Peyer's patch (tissue), 4 donors: Measurements from ENCODE around the gene PDE2A. TPM values are rescaled to one million over a fixed set of nuclear protein-coding genes. Genes with fewer than 3 reads are reported as not detected.
A peak's percentile ranks its signal among the peaks of the same experiment; 100 is the strongest.
"Not testable (repeated sequence)": the region's sequence is repeated elsewhere in the genome, so short reads cannot be mapped to it uniquely, and the experiment has no call there.

Experiments used
- DNase-seq, 3 donors: peaks; one replicate each; pipeline ENCODE4 v3.0.0-alpha.2; 2017 to 2019
- H3K27ac ChIP-seq, 4 donors: fragments of 200-600 bp; sonication (generic); one replicate each; pipeline ENCODE4 v1.5.1; 2016 to 2019
- H3K27me3 ChIP-seq, 2 donors: fragments of 200-600 bp; sonication (generic); one replicate each; pipeline ENCODE4 v1.5.1; 2019
- H3K36me3 ChIP-seq, 3 donors: fragments of 200-600 bp; sonication (generic); one replicate each; pipeline ENCODE4 v1.5.1; 2016 to 2019
- H3K4me1 ChIP-seq, 4 donors: fragments of 200-600 bp; sonication (generic); one replicate each; pipeline ENCODE4 v1.5.1; 2016 to 2019
- H3K4me3 ChIP-seq, 4 donors: fragments of 200-600 bp; sonication (generic); 1 replicate in 3 of 4; 2 replicates in 1 of 4; pipeline ENCODE4 v1.5.1; 2016 to 2019; ENCODE audit warnings: mild to moderate bottlenecking in 1 of 4
- H3K9me3 ChIP-seq, 4 donors: fragments of 200-600 bp; sonication (generic); one replicate each; pipeline ENCODE4 v1.5.1; 2016 to 2019; ENCODE audit warnings: mild to moderate bottlenecking in 1 of 4
- CTCF ChIP-seq, 6 experiments: fragments of 450-650 bp in 4 of 6; fragments of 200-600 bp in 2 of 6; sonication (generic) in 1 of 6; IDR thresholded peaks; one replicate each; pipeline ENCODE4 v1.5.1; 2017 to 2019; ENCODE audit warnings: antibody characterized with exemption in 6 of 6, mild to moderate bottlenecking in 3 of 6, moderate library complexity in 1 of 6
- POLR2A ChIP-seq, 2 donors: fragments of 450-650 bp; IDR thresholded peaks; one replicate each; pipeline ENCODE4 v1.5.1; 2017; ENCODE audit warnings: antibody characterized with exemption in 2 of 2, mild to moderate bottlenecking in 2 of 2, moderate library complexity in 2 of 2
- total RNA-seq, 4 donors: library from RNA; depleted of rRNA; stranded (reverse); fragments of >200 nt; gene quantifications; one replicate each; pipeline ENCODE4 v1.1.0, GENCODE V29; 2016

PDE2A gene
- total RNA-seq, 4 donors from 2014 or later: 8.4 to 75.9 (median 33.1) TPM

- Histone ChIP-seq H3K27ac (no peak overlapping the region), H3K27me3 (no peaks in the 10 kb centered on the region), H3K4me3 (no peak overlapping the region), H3K36me3 (no peaks in the 10 kb centered on the region), H3K4me1 (no peaks in the 10 kb centered on the region), H3K9me3 (no peaks in the 10 kb centered on the region)
- peak in 1 of 3 donors; percentile 17 for DNase-seq
- no peak for TF ChIP-seq CTCF (IDR thresholded peaks at IDR 0.05)
These were observed 98.5 kb downstream of the PDE2A start for GRCh38 chr11:72575533-72576242.

GRCh38 chr11:72574548-72575460, 99.4 kb downstream of the PDE2A start:
- Histone ChIP-seq H3K9me3 (no peaks in the 10 kb centered on the region), H3K36me3 (no peaks in the 10 kb centered on the region), H3K27ac (no peak overlapping the region), H3K4me1 (no peaks in the 10 kb centered on the region), H3K4me3 (no peak overlapping the region), H3K27me3 (no peaks in the 10 kb centered on the region)
- TF ChIP-seq CTCF (IDR thresholded peaks at IDR 0.05) (no peak), POLR2A (IDR thresholded peaks at IDR 0.05) (no peak)
- DNase-seq: peak in 1 of 3 donors; percentile 36

- peak in 1 of 3 donors; percentile 21 for DNase-seq
These were observed 100.3 kb downstream of the PDE2A start for GRCh38 chr11:72573855-72574445.

GRCh38 chr11:72573072-72573854, 101.0 kb downstream of the PDE2A start:
- H3K9me3 ChIP-seq: no peaks in the 10 kb centered on the region
- H3K27ac ChIP-seq: no peak overlapping the region
- no peaks in the 10 kb centered on the region for H3K36me3 ChIP-seq
- peak in 2 of 3 donors; percentile 51 to 59 for DNase-seq
- H3K27me3 ChIP-seq: no peaks in the 10 kb centered on the region
- no peaks in the 10 kb centered on the region for H3K4me1 ChIP-seq
- H3K4me3 ChIP-seq: no peak overlapping the region
- no peak for TF ChIP-seq POLR2A (IDR thresholded peaks at IDR 0.05)
- peak in 5 of 6 experiments; percentile 34 to 49 (median 42) for TF ChIP-seq CTCF (IDR thresholded peaks at IDR 0.05)

More at GRCh38 chr11:72573855-72574445, 100.3 kb downstream of the PDE2A start:
- Histone ChIP-seq H3K4me1 (no peaks in the 10 kb centered on the region), H3K27ac (no peak overlapping the region), H3K4me3 (no peak overlapping the region), H3K9me3 (no peaks in the 10 kb centered on the region), H3K36me3 (no peaks in the 10 kb centered on the region), H3K27me3 (no peaks in the 10 kb centered on the region)
- TF ChIP-seq CTCF (IDR thresholded peaks at IDR 0.05): no peak
- TF ChIP-seq POLR2A (IDR thresholded peaks at IDR 0.05): no peak

- not testable (repeated sequence) for H3K9me3 ChIP-seq, DNase-seq, H3K4me3 ChIP-seq, H3K27ac ChIP-seq, H3K36me3 ChIP-seq, H3K27me3 ChIP-seq, H3K4me1 ChIP-seq
These were observed 101.7 kb downstream of the PDE2A start for GRCh38 chr11:72572540-72572939.
